GM12878 (cell line): ENCODE data around the gene FKBP4.

ENCODE experiments used
- CBX5 ChIP-seq: sonication (generic); IDR thresholded peaks from 2 replicates; pipeline ENCODE4 v1.6.1; 2016; ENCODE audit warnings: low read depth, moderate library complexity, mild to moderate bottlenecking, inconsistent platforms
- CEBPB ChIP-seq, 2 experiments: fragments of 150-350 bp in 1 of 2; IDR thresholded peaks; 2 replicates each; pipeline ENCODE4 v1.6.1; 2012 to 2014; ENCODE audit warnings: low read depth in 2 of 2, low read length in 2 of 2, borderline replicate concordance in 1 of 2, inconsistent platforms in 1 of 2
- CTCF ChIP-seq, 3 experiments: IDR thresholded peaks in 2 of 3; conservative IDR thresholded peaks in 1 of 3; 2 replicates each; pipeline ENCODE4 v1.5.1; 2011; ENCODE audit warnings: low read depth in 3 of 3, low read length in 3 of 3, mild to moderate bottlenecking in 3 of 3, control low read depth in 2 of 3, moderate library complexity in 2 of 3, inconsistent platforms in 1 of 3, mixed read lengths in 1 of 3; ENCODE audit not compliant: control insufficient read depth in 2 of 3, insufficient read depth in 1 of 3; ENCODE audit errors: extremely low read depth in 1 of 3
- CUX1 ChIP-seq: IDR thresholded peaks from 2 replicates; pipeline ENCODE4 v1.6.1; 2012; ENCODE audit warnings: improper control_type of control experiment, low read depth, low read length; ENCODE audit not compliant: insufficient replicate concordance
- EP300 ChIP-seq, 2 experiments: fragments of 150-350 bp in 1 of 2; IDR thresholded peaks; 2 replicates each; pipeline ENCODE4 v1.6.1; 2011 to 2012; ENCODE audit warnings: low read depth in 2 of 2, low read length in 2 of 2, borderline replicate concordance in 1 of 2, improper control_type of control experiment in 1 of 2, inconsistent platforms in 1 of 2; ENCODE audit not compliant: control insufficient read depth in 1 of 2
- ESRRA ChIP-seq: IDR thresholded peaks from 2 replicates; pipeline ENCODE4 v1.6.1; 2012; ENCODE audit warnings: mild to moderate bottlenecking, low read length, improper control_type of control experiment
- FOXM1 ChIP-seq: IDR thresholded peaks from 2 replicates; pipeline ENCODE4 v1.6.1; 2012; ENCODE audit warnings: low read depth, mild to moderate bottlenecking, inconsistent platforms, low read length, moderate library complexity
- POLR2A ChIP-seq: IDR thresholded peaks from 2 replicates; pipeline ENCODE4 v1.6.1; 2011; ENCODE audit warnings: low read depth, mild to moderate bottlenecking, low read length
- POLR2AphosphoS5 ChIP-seq: IDR thresholded peaks from 2 replicates; pipeline ENCODE4 v1.6.1; 2011; ENCODE audit warnings: mild to moderate bottlenecking, low read length, inconsistent platforms
- RAD51 ChIP-seq: fragments of 450-650 bp; IDR thresholded peaks from 2 replicates; pipeline ENCODE4 v1.6.1; 2016; ENCODE audit warnings: moderate library complexity, mild to moderate bottlenecking, inconsistent platforms
- SIN3A ChIP-seq: IDR thresholded peaks from 2 replicates; pipeline ENCODE4 v1.6.1; 2012; ENCODE audit warnings: low read depth, low read length, improper control_type of control experiment
- SREBF2 ChIP-seq: IDR thresholded peaks from 2 replicates; pipeline ENCODE4 v1.6.1; 2012; ENCODE audit warnings: mild to moderate bottlenecking, low read length
- SUPT20H ChIP-seq: IDR thresholded peaks from 2 replicates; pipeline ENCODE4 v1.6.1; 2011; ENCODE audit warnings: low read depth, mild to moderate bottlenecking, low read length, moderate library complexity, borderline replicate concordance; ENCODE audit not compliant: control insufficient read depth
- USF2 ChIP-seq: IDR thresholded peaks from 2 replicates; pipeline ENCODE4 v1.6.1; 2011; ENCODE audit warnings: low read depth, low read length, improper control_type of control experiment, borderline replicate concordance

- no peak for TF ChIP-seq SREBF2
- TF ChIP-seq CTCF (IDR thresholded peaks at IDR 0.05 in 2 of 3, conservative IDR thresholded peaks at IDR 0.05 in 1 of 3; ENCODE audit: control insufficient read depth in 2 of 3, extremely low read depth in 1 of 3, insufficient read depth in 1 of 3, low read depth in 3 of 3, low read length in 3 of 3), result no peak
- no peak for TF ChIP-seq CBX5
- TF ChIP-seq USF2, result no peak
- no peak for TF ChIP-seq FOXM1
- TF ChIP-seq POLR2AphosphoS5, result no peak
- no peak for TF ChIP-seq SIN3A
- no peak for TF ChIP-seq CEBPB (IDR thresholded peaks at IDR 0.05; ENCODE audit: borderline replicate concordance in 1 of 2, low read depth in 2 of 2, low read length in 2 of 2)
- no peak for TF ChIP-seq CUX1
- TF ChIP-seq RAD51, result no peak
- TF ChIP-seq EP300 (IDR thresholded peaks at IDR 0.05; ENCODE audit: borderline replicate concordance in 1 of 2, control insufficient read depth in 1 of 2, low read depth in 2 of 2, low read length in 2 of 2), result no peak
- no peak for TF ChIP-seq SUPT20H
- TF ChIP-seq ESRRA, result no peak
- TF ChIP-seq POLR2A, result no peak
Observed at GRCh38 chr12:2754208-2754607, 40.6 kb upstream of the FKBP4 start.
